HepG2 (cell line): Measurements from ENCODE around the gene RECK. TPM values are rescaled to one million over a fixed set of nuclear protein-coding genes. Genes with fewer than 3 reads are reported as not detected.

Experiments used
- ATAC-seq: fragments of 200-7000 bp; cut with Tn5 transposase; 3 replicates; pipeline ENCODE4 v1.9.1; 2020; ENCODE audit warnings: mild to moderate bottlenecking, moderate library complexity
- BruUV-seq: library from RNA; stranded (reverse); fragments of 400-500 nt; replicated peaks from 2 replicates; lab custom pipeline; 2021; lab: Mats Ljungman, UMichigan
- CTCF ChIA-PET: fragments of 300-600 bp; formaldehyde crosslinking; extraction: SDS; loops from one replicate; lab custom pipeline; 2021; ENCODE audit warnings: low total read pairs, inconsistent platforms, low intra/inter-chr PET ratio; lab: Yijun Ruan, JAX
- POLR2A ChIA-PET: fragments of 350-600 bp; sonication (Branson Sonifier 250); formaldehyde crosslinking; loops from one replicate; lab custom pipeline; 2020; ENCODE audit warnings: antibody characterized with exemption, inconsistent platforms; lab: Yijun Ruan, JAX
- DNase-seq: peaks from one replicate; pipeline ENCODE4 v3.0.0-alpha.2; 2015; ENCODE audit warnings: low spot score
- FAIRE-seq: peaks from 3 replicates; lab custom pipeline; 2011; peaks lifted over from hg19 to GRCh38; lab: Jason Lieb, UNC
- H2AFZ ChIP-seq: one replicate; pipeline ENCODE4 v1.6.1; 2011; ENCODE audit warnings: low read length, inconsistent platforms
- H3K27ac ChIP-seq: fragments of 300-600 bp; 3 replicates; pipeline ENCODE4 v1.8.0; 2011; ENCODE audit warnings: mixed run types, mild to moderate bottlenecking, mixed read lengths, low read length, inconsistent platforms; ENCODE audit not compliant: insufficient read depth; ENCODE audit errors: extremely low read length
- H3K27me3 ChIP-seq, 2 experiments: fragments of 200-600 bp in 1 of 2; 2 replicates in 1 of 2; 3 replicates in 1 of 2; pipeline versions ENCODE4 v1.6.0 to v1.8.0; 2011; ENCODE audit warnings: low read length in 2 of 2, mild to moderate bottlenecking in 2 of 2, moderate library complexity in 2 of 2, inconsistent platforms in 1 of 2; ENCODE audit not compliant: insufficient read depth in 2 of 2, control insufficient read depth in 1 of 2
- H3K36me3 ChIP-seq, 2 experiments: fragments of 200-600 bp in 1 of 2; replicated peaks in 1 of 2; 2 replicates in 1 of 2; 3 replicates in 1 of 2; pipeline versions ENCODE4 v1.5.1 to v1.8.0; 2011; ENCODE audit warnings: low read length in 2 of 2, inconsistent platforms in 1 of 2; ENCODE audit not compliant: insufficient read depth in 2 of 2, control insufficient read depth in 1 of 2
- H3K4me1 ChIP-seq: 2 replicates; pipeline ENCODE4 v1.5.1; 2012; ENCODE audit warnings: low read length, inconsistent platforms; ENCODE audit not compliant: insufficient read depth
- H3K4me2 ChIP-seq: 2 replicates; pipeline ENCODE4 v1.6.0; 2011; ENCODE audit warnings: low read depth, low read length, inconsistent platforms
- H3K4me3 ChIP-seq, 3 experiments: fragments of 200-600 bp in 1 of 3; sonication (generic), shearing (Covaris generic) in 1 of 3; replicated peaks in 1 of 3; 2 replicates each; pipeline ENCODE4 v1.5.1; 2011 to 2016; ENCODE audit warnings: low read length in 3 of 3, inconsistent platforms in 2 of 3, low read depth in 2 of 3, mild to moderate bottlenecking in 2 of 3, control low read depth in 1 of 3, mixed read lengths in 1 of 3; ENCODE audit not compliant: insufficient read depth in 1 of 3
- H3K79me2 ChIP-seq: one replicate; pipeline ENCODE4 v1.6.1; 2011; ENCODE audit warnings: low read length, inconsistent platforms; ENCODE audit not compliant: insufficient read depth
- H3K9ac ChIP-seq: 2 replicates; pipeline ENCODE4 v1.6.0; 2011; ENCODE audit warnings: mild to moderate bottlenecking, low read depth, low read length, inconsistent platforms; ENCODE audit not compliant: insufficient read depth
- H3K9me3 ChIP-seq: 2 replicates; pipeline ENCODE4 v1.5.1; 2012; ENCODE audit warnings: mild to moderate bottlenecking, low read length
- H4K20me1 ChIP-seq: 2 replicates; pipeline ENCODE4 v1.6.0; 2011; ENCODE audit warnings: inconsistent platforms, mild to moderate bottlenecking, low read length, moderate library complexity; ENCODE audit not compliant: insufficient read depth
- DMAP1 ChIP-seq: IDR thresholded peaks from 2 replicates; pipeline ENCODE4 v1.6.1; 2016
- GLI4 ChIP-seq: sonication (generic); formaldehyde crosslinking; IDR thresholded peaks from 2 replicates; pipeline ENCODE4 v1.5.1; 2020; ENCODE audit warnings: missing genetic modification reagents, mild to moderate bottlenecking, moderate library complexity, borderline replicate concordance
- IKZF1 ChIP-seq: fragments of 450-650 bp; IDR thresholded peaks from 2 replicates; pipeline ENCODE4 v1.7.1; 2016
- KAT8 ChIP-seq: IDR thresholded peaks from 2 replicates; pipeline ENCODE4 v1.6.1; 2016; ENCODE audit warnings: missing genetic modification reagents, missing compliant biosample characterization
- KDM4B ChIP-seq: sonication (generic); formaldehyde crosslinking; IDR thresholded peaks from 2 replicates; pipeline ENCODE4 v1.4.0; 2020; ENCODE audit warnings: missing genetic modification reagents
- MTF1 ChIP-seq: sonication (generic); formaldehyde crosslinking; IDR thresholded peaks from 2 replicates; pipeline ENCODE4 v1.5.0; 2020; ENCODE audit warnings: missing genetic modification reagents
- NCOA5 ChIP-seq: sonication (generic); formaldehyde crosslinking; IDR thresholded peaks from 2 replicates; pipeline ENCODE4 v1.4.0; 2020; ENCODE audit warnings: missing genetic modification reagents
- NFYB ChIP-seq: sonication (generic); formaldehyde crosslinking; IDR thresholded peaks from 2 replicates; pipeline ENCODE4 v1.4.0; 2020; ENCODE audit warnings: missing genetic modification reagents
- RFXAP ChIP-seq: sonication (generic); formaldehyde crosslinking; IDR thresholded peaks from 2 replicates; pipeline ENCODE4 v1.4.0; 2020; ENCODE audit warnings: missing genetic modification reagents, borderline replicate concordance
- STAT5B ChIP-seq: sonication (generic); formaldehyde crosslinking; IDR thresholded peaks from 2 replicates; pipeline ENCODE4 v1.4.0; 2020; ENCODE audit warnings: missing genetic modification reagents
- SYNCRIP ChIP-seq: fragments of 200-400 bp; formaldehyde crosslinking; IDR thresholded peaks from 2 replicates; pipeline ENCODE4 v1.6.1; 2018; ENCODE audit warnings: mild to moderate bottlenecking, low read depth, low read length; ENCODE audit not compliant: insufficient read depth
- ZBTB1 ChIP-seq: sonication (generic); formaldehyde crosslinking; IDR thresholded peaks from 2 replicates; pipeline ENCODE4 v1.4.0; 2020; ENCODE audit warnings: missing genetic modification reagents, borderline replicate concordance
- ZIK1 ChIP-seq: sonication (generic); formaldehyde crosslinking; IDR thresholded peaks from 2 replicates; pipeline ENCODE4 v1.5.0; 2020; ENCODE audit warnings: mild to moderate bottlenecking, low read depth, missing genetic modification reagents, borderline replicate concordance
- ZNF644 ChIP-seq: IDR thresholded peaks from 2 replicates; pipeline ENCODE4 v1.6.1; 2016; ENCODE audit warnings: low read depth
- ZNF761 ChIP-seq: sonication (generic); formaldehyde crosslinking; conservative IDR thresholded peaks from 2 replicates; pipeline ENCODE4 v1.4.0; 2020; ENCODE audit warnings: mild to moderate bottlenecking, missing genetic modification reagents
- WGBS: methylation state at CpG from one replicate; pipeline ENCODE4 v1.1.6; 2017; ENCODE audit warnings: low lambda C conversion rate; 5-methylcytosine and 5-hydroxymethylcytosine counted together
- in situ Hi-C: cut with HindIII; loops from 2 replicates; pipeline ENCODE4 v1.10.0; 2017; ENCODE audit warnings: low pct_unique_long_range_greater_than_20kb; ENCODE audit not compliant: extremely low pct_ligation_motif_present
- intact Hi-C: fragments of 100-400 bp; cut with micrococcal nuclease; formaldehyde crosslinking; loops from one replicate; pipeline ENCODE4 v1.10.0; 2022; ENCODE audit not compliant: unreplicated experiment
- polyA plus RNA-seq, 8 experiments: library from polyadenylated mRNA; depleted of rRNA in 3 of 8; stranded (reverse) in 7 of 8; unstranded in 1 of 8; fragments of >200 nt; fragmentation: Illumina TruSeq in 4 of 8; extraction: Trizol in 4 of 8; gene quantifications; 2 replicates each; pipeline versions ENCODE4 v1.2.1 to v1.2.3, GENCODE V29; 2011 to 2016; ENCODE audit warnings: low read depth in 4 of 8, missing spikeins in 1 of 8, mixed read lengths in 1 of 8; ENCODE audit not compliant: insufficient read depth in 1 of 8
- total RNA-seq, 5 experiments: library from RNA; depleted of rRNA; stranded (reverse); fragments of >200 nt; fragmentation: Illumina TruSeq; extraction: Trizol; gene quantifications; 2 replicates each; pipeline ENCODE4 v1.2.3, GENCODE V29; 2016; ENCODE audit warnings: low read depth in 1 of 5
- TF ChIP-seq, protein P1 (sequence below): IDR thresholded peaks from 2 replicates; pipeline ENCODE4 v1.6.1; 2016; ENCODE audit warnings: control low read depth
- TF ChIP-seq, protein P2 (sequence below): conservative IDR thresholded peaks from 2 replicates; pipeline ENCODE4 v1.6.1; 2018; ENCODE audit warnings: missing genetic modification reagents
- TF ChIP-seq, protein P3 (sequence below): sonication (generic); formaldehyde crosslinking; IDR thresholded peaks from 2 replicates; pipeline ENCODE4 v1.4.0; 2020; ENCODE audit warnings: mild to moderate bottlenecking, missing genetic modification reagents
- TF ChIP-seq, protein P4 (sequence below): sonication (generic); formaldehyde crosslinking; IDR thresholded peaks from 2 replicates; pipeline ENCODE4 v1.5.0; 2020; ENCODE audit warnings: mild to moderate bottlenecking, low read depth, missing genetic modification reagents, borderline replicate concordance

Gene RECK
- total and polyA plus RNA-seq, 2 of the 13 experiments (the other 11 are each of a cell fraction or from before 2014, with no cell fraction given): 3.1 to 4.8 TPM

DNA sequence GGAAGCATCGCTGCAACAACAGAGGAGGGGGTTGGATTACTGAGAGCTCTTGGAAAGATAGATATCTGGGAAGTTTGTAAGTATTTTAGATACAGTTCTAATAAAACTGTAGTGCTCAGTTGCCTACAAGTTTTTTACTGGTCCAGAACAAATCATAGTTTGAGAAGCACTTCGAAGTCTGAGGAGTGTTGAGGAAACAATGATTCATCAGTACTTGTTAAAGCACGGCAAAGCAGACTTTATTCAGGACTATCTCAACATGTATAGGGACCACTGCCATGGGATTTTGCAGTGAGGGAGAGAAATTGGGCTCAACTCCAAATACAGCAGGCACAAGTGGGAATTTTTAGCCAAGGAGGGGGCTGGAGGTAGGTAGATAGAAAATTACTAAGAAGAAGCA lies 25.3 kb upstream of the RECK start:
- H3K79me2 ChIP-seq: no peaks in the 10 kb centered on the region
- no peaks in the 10 kb centered on the region for H4K20me1 ChIP-seq
- no peak overlapping the region for H3K27ac ChIP-seq
- no peak overlapping the region for H2AFZ ChIP-seq
- no peak for FAIRE-seq
- no peak overlapping the region for H3K9ac ChIP-seq
- in situ Hi-C loops: no loop called here
- H3K4me1 ChIP-seq: peaks cover 4% of the 10 kb centered on the region; the same call in 1 of the 2 replicates
- no peak for DNase-seq
- WGBS: 0% methylated on average over 3 of the region's 3 CpGs
- ChIA-PET POLR2A (no interaction called here), CTCF (no interaction called here)
- peaks cover 0 to 10% of the 10 kb centered on the region in 2 experiments; a peak in 1 of 5 replicates for H3K27me3 ChIP-seq
- TF ChIP-seq GLI4 (CRISPR knock-in tag) (no peak), ZIK1 (CRISPR knock-in tag) (no peak), MTF1 (CRISPR knock-in tag) (no peak), ZNF761 (CRISPR knock-in tag) (no peak), ZNF644 (no peak), DMAP1 (CRISPR knock-in tag) (no peak), RFXAP (CRISPR knock-in tag) (no peak), ZBTB1 (CRISPR knock-in tag) (no peak), NFYB (CRISPR knock-in tag) (no peak), KAT8 (no peak), NCOA5 (CRISPR knock-in tag) (no peak), STAT5B (CRISPR knock-in tag) (no peak), IKZF1 (no peak), SYNCRIP (no peak), KDM4B (CRISPR knock-in tag) (no peak)
- TF ChIP-seq, protein P1, sequence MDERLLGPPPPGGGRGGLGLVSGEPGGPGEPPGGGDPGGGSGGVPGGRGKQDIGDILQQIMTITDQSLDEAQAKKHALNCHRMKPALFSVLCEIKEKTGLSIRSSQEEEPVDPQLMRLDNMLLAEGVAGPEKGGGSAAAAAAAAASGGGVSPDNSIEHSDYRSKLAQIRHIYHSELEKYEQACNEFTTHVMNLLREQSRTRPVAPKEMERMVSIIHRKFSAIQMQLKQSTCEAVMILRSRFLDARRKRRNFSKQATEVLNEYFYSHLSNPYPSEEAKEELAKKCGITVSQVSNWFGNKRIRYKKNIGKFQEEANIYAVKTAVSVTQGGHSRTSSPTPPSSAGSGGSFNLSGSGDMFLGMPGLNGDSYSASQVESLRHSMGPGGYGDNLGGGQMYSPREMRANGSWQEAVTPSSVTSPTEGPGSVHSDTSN (CRISPR knock-in tag): no peak
- TF ChIP-seq, protein P2, sequence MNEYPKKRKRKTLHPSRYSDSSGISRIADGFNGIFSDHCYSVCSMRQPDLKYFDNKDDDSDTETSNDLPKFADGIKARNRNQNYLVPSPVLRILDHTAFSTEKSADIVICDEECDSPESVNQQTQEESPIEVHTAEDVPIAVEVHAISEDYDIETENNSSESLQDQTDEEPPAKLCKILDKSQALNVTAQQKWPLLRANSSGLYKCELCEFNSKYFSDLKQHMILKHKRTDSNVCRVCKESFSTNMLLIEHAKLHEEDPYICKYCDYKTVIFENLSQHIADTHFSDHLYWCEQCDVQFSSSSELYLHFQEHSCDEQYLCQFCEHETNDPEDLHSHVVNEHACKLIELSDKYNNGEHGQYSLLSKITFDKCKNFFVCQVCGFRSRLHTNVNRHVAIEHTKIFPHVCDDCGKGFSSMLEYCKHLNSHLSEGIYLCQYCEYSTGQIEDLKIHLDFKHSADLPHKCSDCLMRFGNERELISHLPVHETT (CRISPR knock-in tag): no peak
- TF ChIP-seq, protein P3, sequence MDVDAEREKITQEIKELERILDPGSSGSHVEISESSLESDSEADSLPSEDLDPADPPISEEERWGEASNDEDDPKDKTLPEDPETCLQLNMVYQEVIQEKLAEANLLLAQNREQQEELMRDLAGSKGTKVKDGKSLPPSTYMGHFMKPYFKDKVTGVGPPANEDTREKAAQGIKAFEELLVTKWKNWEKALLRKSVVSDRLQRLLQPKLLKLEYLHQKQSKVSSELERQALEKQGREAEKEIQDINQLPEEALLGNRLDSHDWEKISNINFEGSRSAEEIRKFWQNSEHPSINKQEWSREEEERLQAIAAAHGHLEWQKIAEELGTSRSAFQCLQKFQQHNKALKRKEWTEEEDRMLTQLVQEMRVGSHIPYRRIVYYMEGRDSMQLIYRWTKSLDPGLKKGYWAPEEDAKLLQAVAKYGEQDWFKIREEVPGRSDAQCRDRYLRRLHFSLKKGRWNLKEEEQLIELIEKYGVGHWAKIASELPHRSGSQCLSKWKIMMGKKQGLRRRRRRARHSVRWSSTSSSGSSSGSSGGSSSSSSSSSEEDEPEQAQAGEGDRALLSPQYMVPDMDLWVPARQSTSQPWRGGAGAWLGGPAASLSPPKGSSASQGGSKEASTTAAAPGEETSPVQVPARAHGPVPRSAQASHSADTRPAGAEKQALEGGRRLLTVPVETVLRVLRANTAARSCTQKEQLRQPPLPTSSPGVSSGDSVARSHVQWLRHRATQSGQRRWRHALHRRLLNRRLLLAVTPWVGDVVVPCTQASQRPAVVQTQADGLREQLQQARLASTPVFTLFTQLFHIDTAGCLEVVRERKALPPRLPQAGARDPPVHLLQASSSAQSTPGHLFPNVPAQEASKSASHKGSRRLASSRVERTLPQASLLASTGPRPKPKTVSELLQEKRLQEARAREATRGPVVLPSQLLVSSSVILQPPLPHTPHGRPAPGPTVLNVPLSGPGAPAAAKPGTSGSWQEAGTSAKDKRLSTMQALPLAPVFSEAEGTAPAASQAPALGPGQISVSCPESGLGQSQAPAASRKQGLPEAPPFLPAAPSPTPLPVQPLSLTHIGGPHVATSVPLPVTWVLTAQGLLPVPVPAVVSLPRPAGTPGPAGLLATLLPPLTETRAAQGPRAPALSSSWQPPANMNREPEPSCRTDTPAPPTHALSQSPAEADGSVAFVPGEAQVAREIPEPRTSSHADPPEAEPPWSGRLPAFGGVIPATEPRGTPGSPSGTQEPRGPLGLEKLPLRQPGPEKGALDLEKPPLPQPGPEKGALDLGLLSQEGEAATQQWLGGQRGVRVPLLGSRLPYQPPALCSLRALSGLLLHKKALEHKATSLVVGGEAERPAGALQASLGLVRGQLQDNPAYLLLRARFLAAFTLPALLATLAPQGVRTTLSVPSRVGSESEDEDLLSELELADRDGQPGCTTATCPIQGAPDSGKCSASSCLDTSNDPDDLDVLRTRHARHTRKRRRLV (CRISPR knock-in tag): no peak
- TF ChIP-seq, protein P4, sequence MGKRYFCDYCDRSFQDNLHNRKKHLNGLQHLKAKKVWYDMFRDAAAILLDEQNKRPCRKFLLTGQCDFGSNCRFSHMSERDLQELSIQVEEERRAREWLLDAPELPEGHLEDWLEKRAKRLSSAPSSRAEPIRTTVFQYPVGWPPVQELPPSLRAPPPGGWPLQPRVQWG (CRISPR knock-in tag): no peak
- TF ChIP-seq, all 625 proteins: peak for 0
- no peak for ATAC-seq
- H3K9me3 ChIP-seq: no peaks in the 10 kb centered on the region
- no peak overlapping the region for H3K4me2 ChIP-seq
- intact Hi-C loops: no loop called here
- H3K36me3 ChIP-seq: no peaks in the 10 kb centered on the region
- BruUV-seq: no TSS peak
- H3K4me3 ChIP-seq: no peak overlapping the region
